K562 (cell line): Measurements from ENCODE around the gene FCGR2B.
"Not testable (repeated sequence)": the region's sequence is repeated elsewhere in the genome, so short reads cannot be mapped to it uniquely, and the experiment has no call there.

Experiments used
- CHD2 ChIP-seq: IDR thresholded peaks from 2 replicates; pipeline ENCODE4 v1.6.1; 2011; ENCODE audit warnings: low read depth, low read length
- CREM ChIP-seq: IDR thresholded peaks from 2 replicates; pipeline ENCODE4 v1.6.1; 2014; ENCODE audit warnings: antibody characterized with exemption, low read depth
- EP300 ChIP-seq: IDR thresholded peaks from 2 replicates; pipeline ENCODE4 v1.6.1; 2012; ENCODE audit warnings: low read length, improper control_type of control experiment
- HIVEP1 ChIP-seq: fragments of 250-450 bp; sonication (Bioruptor Pico); IDR thresholded peaks from 2 replicates; pipeline ENCODE4 v1.4.0; 2020; ENCODE audit warnings: mild to moderate bottlenecking
- NRF1 ChIP-seq, 2 experiments: fragments of 450-650 bp; IDR thresholded peaks in 1 of 2; conservative IDR thresholded peaks in 1 of 2; 2 replicates each; pipeline ENCODE4 v1.6.1; 2014; ENCODE audit warnings: mild to moderate bottlenecking in 2 of 2
- POLR2AphosphoS5 ChIP-seq: IDR thresholded peaks from 2 replicates; pipeline ENCODE4 v1.6.1; 2011; ENCODE audit warnings: mild to moderate bottlenecking, low read depth, low read length, moderate library complexity; ENCODE audit not compliant: control insufficient read depth, insufficient read depth
- SMC3 ChIP-seq: conservative IDR thresholded peaks from 2 replicates; pipeline ENCODE4 v1.6.1; 2011; ENCODE audit warnings: low read depth, low read length, improper control_type of control experiment; ENCODE audit not compliant: insufficient read depth
- TAF1 ChIP-seq: IDR thresholded peaks from 2 replicates; pipeline ENCODE4 v1.6.1; 2011; ENCODE audit warnings: mild to moderate bottlenecking, low read length, moderate library complexity; ENCODE audit not compliant: insufficient read depth, control insufficient read depth, severe bottlenecking; ENCODE audit errors: extremely low read depth

DNA sequence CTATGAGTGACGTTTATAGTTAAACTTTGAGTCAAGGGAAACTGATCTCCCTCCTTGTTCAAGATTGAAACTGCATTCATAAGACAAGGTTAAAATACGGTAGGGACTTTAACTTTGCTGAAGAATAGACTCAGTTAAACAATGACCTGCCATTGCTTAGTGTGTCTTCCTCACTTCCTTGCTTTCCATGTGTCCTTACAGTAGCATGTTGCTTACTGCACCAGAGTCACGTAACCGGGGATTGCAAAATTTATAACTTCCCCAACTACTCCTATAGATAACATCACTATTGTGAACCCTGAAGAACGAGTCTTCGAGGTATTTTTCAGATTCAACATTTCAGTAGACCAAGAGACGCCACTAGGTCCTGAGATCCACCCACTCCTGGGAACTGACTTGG lies 9.4 kb upstream of the FCGR2B start:
- TF ChIP-seq EP300; CREM; TAF1; HIVEP1 (CRISPR knock-in tag); POLR2AphosphoS5; CHD2; SMC3; NRF1 (conservative IDR thresholded peaks at IDR 0.05 in 1 of 2, IDR thresholded peaks at IDR 0.05 in 1 of 2): not testable (repeated sequence)
